ENCODE results near the gene CC2D2B. TPM values are rescaled to one million over a fixed set of nuclear protein-coding genes. Genes with fewer than 3 reads are reported as not detected.

CC2D2B gene
- total RNA-seq, 1 experiment from 2014 or later: not detected

- Mint-ChIP-seq H3K4me3 (ENCODE audit: unreplicated experiment) (no peak overlapping the region), H3K9me3 (ENCODE audit: unreplicated experiment) (no peaks in the 10 kb centered on the region), H3K4me1 (ENCODE audit: insufficient read depth, unreplicated experiment) (no peaks in the 10 kb centered on the region), H3K27ac (ENCODE audit: low read depth, unreplicated experiment) (no peak overlapping the region), H3K27me3 (ENCODE audit: insufficient read depth, unreplicated experiment) (peaks cover 24% of the 10 kb centered on the region), H3K36me3 (ENCODE audit: insufficient read depth, unreplicated experiment) (no peaks in the 10 kb centered on the region)
- CTCF ChIA-PET: no interaction called here
- intact Hi-C loops (cut with micrococcal nuclease): no loop called here
- no peak for TF ChIP-seq CTCF (IDR thresholded peaks at IDR 0.05; ENCODE audit: unreplicated experiment)
- POLR2A ChIA-PET: no interaction called here
- BruUV-seq (replicated peaks): no TSS peak
- no peak for DNase-seq (ENCODE audit: unreplicated experiment)
These were observed 56.2 kb downstream of the CC2D2B start for GRCh38 chr10:95963991-95964389.

GRCh38 chr10:95964756-95965155 is 57.0 kb downstream of the CC2D2B start:
- BruUV-seq (replicated peaks): no TSS peak
- Mint-ChIP-seq H3K4me3 (ENCODE audit: unreplicated experiment) (no peak overlapping the region), H3K9me3 (ENCODE audit: unreplicated experiment) (no peaks in the 10 kb centered on the region), H3K27ac (ENCODE audit: low read depth, unreplicated experiment) (no peak overlapping the region), H3K4me1 (ENCODE audit: insufficient read depth, unreplicated experiment) (no peaks in the 10 kb centered on the region), H3K36me3 (ENCODE audit: insufficient read depth, unreplicated experiment) (no peaks in the 10 kb centered on the region), H3K27me3 (ENCODE audit: insufficient read depth, unreplicated experiment) (peaks cover 24% of the 10 kb centered on the region)
- TF ChIP-seq CTCF (IDR thresholded peaks at IDR 0.05; ENCODE audit: unreplicated experiment): no peak
- ChIA-PET POLR2A (no interaction called here), CTCF (no interaction called here)
- no peak for DNase-seq (ENCODE audit: unreplicated experiment)
- intact Hi-C loops (cut with micrococcal nuclease): no loop called here

GRCh38 chr10:95976362-95977229 is 68.8 kb downstream of the CC2D2B start:
- ChIA-PET POLR2A (no interaction called here), CTCF (interaction anchor here (1.1 kb wide), 1 partner anchor 283 kb away, joined by 4 read pairs; the partner anchor contains the start of gene TCTN3)
- Mint-ChIP-seq H3K36me3 (ENCODE audit: insufficient read depth, unreplicated experiment) (no peaks in the 10 kb centered on the region), H3K4me1 (ENCODE audit: insufficient read depth, unreplicated experiment) (no peaks in the 10 kb centered on the region), H3K27ac (ENCODE audit: low read depth, unreplicated experiment) (no peak overlapping the region), H3K9me3 (ENCODE audit: unreplicated experiment) (no peaks in the 10 kb centered on the region), H3K27me3 (ENCODE audit: insufficient read depth, unreplicated experiment) (no peaks in the 10 kb centered on the region), H3K4me3 (ENCODE audit: unreplicated experiment) (no peak overlapping the region)
- DNase-seq (ENCODE audit: unreplicated experiment): no peak
- intact Hi-C loops (cut with micrococcal nuclease): no loop called here
- no TSS peak for BruUV-seq (replicated peaks)
- TF ChIP-seq CTCF (IDR thresholded peaks at IDR 0.05; ENCODE audit: unreplicated experiment): no peak

GRCh38 chr10:95982200-95982599 is 74.4 kb downstream of the CC2D2B start:
- no peaks in the 10 kb centered on the region for H3K4me1 Mint-ChIP-seq (ENCODE audit: insufficient read depth, unreplicated experiment)
- no TSS peak for BruUV-seq (replicated peaks)
- DNase-seq (ENCODE audit: unreplicated experiment): no peak
- no peaks in the 10 kb centered on the region for H3K9me3 Mint-ChIP-seq (ENCODE audit: unreplicated experiment)
- no peaks in the 10 kb centered on the region for H3K36me3 Mint-ChIP-seq (ENCODE audit: insufficient read depth, unreplicated experiment)
- H3K27me3 Mint-ChIP-seq (ENCODE audit: insufficient read depth, unreplicated experiment): peaks cover 14% of the 10 kb centered on the region
- H3K4me3 Mint-ChIP-seq (ENCODE audit: unreplicated experiment): no peak overlapping the region
- ChIA-PET POLR2A (no interaction called here), CTCF (no interaction called here)
- no peak overlapping the region for H3K27ac Mint-ChIP-seq (ENCODE audit: low read depth, unreplicated experiment)
- intact Hi-C loops (cut with micrococcal nuclease): no loop called here
- TF ChIP-seq CTCF (IDR thresholded peaks at IDR 0.05; ENCODE audit: unreplicated experiment): no peak
